WERI-Rb-1 (cell line): Measurements from ENCODE around the gene LMNTD2.

Source experiments
- DNase-seq: peaks from one replicate; pipeline ENCODE4 v3.0.0-alpha.2; 2020
- H3K27ac ChIP-seq: fragments of 250-450 bp; sonication (Bioruptor Pico); 2 replicates; pipeline ENCODE4 v1.5.1; 2020; ENCODE audit warnings: mild to moderate bottlenecking, moderate library complexity
- H3K27me3 ChIP-seq: fragments of 250-450 bp; sonication (Bioruptor Pico); 2 replicates; pipeline ENCODE4 v1.5.1; 2021; ENCODE audit warnings: mild to moderate bottlenecking, low read depth, moderate library complexity; ENCODE audit not compliant: insufficient read depth, severe bottlenecking
- H3K36me3 ChIP-seq: fragments of 250-450 bp; sonication (Bioruptor Pico); 2 replicates; pipeline ENCODE4 v1.5.1; 2020; ENCODE audit warnings: mild to moderate bottlenecking, moderate library complexity
- H3K4me3 ChIP-seq: 2 replicates; pipeline ENCODE4 v1.5.1; 2011; ENCODE audit warnings: low read depth, mild to moderate bottlenecking, control low read depth, low read length
- H3K9me3 ChIP-seq: fragments of 250-450 bp; sonication (Bioruptor Pico); 2 replicates; pipeline ENCODE4 v1.5.1; 2021; ENCODE audit warnings: mild to moderate bottlenecking, moderate library complexity; ENCODE audit not compliant: severe bottlenecking
- TF ChIP-seq, protein P1 (sequence below): IDR thresholded peaks from 2 replicates; pipeline ENCODE4 v1.5.1; 2011; ENCODE audit warnings: low read depth, mild to moderate bottlenecking, control low read depth, inconsistent platforms, low read length

Gene LMNTD2

DNA sequence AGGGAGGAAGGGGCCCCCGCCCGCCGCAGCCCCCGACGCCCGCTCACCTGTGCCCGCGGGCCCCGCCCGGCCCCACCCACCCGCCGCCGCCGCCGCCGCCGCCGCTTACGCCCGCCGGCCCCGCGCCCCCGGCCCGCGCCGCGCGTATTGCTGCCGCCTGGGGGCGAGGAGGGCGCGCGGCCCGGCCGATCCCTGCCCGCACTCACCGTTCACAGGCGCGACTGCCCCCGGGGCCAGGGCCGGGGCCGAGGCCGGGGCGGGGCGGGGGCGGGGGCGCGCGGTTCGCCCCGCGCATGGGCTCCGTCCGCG lies 25.4 kb downstream of the LMNTD2 start:
- Histone ChIP-seq H3K4me3 (peak overlapping the region; percentile 91), H3K27me3 (no peaks in the 10 kb centered on the region), H3K27ac (no peak overlapping the region; the same call in 1 of the 2 replicates), H3K36me3 (peaks cover 32% of the 10 kb centered on the region), H3K9me3 (peaks cover 2% of the 10 kb centered on the region)
- TF ChIP-seq, protein P1, sequence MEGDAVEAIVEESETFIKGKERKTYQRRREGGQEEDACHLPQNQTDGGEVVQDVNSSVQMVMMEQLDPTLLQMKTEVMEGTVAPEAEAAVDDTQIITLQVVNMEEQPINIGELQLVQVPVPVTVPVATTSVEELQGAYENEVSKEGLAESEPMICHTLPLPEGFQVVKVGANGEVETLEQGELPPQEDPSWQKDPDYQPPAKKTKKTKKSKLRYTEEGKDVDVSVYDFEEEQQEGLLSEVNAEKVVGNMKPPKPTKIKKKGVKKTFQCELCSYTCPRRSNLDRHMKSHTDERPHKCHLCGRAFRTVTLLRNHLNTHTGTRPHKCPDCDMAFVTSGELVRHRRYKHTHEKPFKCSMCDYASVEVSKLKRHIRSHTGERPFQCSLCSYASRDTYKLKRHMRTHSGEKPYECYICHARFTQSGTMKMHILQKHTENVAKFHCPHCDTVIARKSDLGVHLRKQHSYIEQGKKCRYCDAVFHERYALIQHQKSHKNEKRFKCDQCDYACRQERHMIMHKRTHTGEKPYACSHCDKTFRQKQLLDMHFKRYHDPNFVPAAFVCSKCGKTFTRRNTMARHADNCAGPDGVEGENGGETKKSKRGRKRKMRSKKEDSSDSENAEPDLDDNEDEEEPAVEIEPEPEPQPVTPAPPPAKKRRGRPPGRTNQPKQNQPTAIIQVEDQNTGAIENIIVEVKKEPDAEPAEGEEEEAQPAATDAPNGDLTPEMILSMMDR = 0 out of 2 replicates have a peak, but pooled peaks have one; percentile 7
- no peak for DNase-seq

DNA sequence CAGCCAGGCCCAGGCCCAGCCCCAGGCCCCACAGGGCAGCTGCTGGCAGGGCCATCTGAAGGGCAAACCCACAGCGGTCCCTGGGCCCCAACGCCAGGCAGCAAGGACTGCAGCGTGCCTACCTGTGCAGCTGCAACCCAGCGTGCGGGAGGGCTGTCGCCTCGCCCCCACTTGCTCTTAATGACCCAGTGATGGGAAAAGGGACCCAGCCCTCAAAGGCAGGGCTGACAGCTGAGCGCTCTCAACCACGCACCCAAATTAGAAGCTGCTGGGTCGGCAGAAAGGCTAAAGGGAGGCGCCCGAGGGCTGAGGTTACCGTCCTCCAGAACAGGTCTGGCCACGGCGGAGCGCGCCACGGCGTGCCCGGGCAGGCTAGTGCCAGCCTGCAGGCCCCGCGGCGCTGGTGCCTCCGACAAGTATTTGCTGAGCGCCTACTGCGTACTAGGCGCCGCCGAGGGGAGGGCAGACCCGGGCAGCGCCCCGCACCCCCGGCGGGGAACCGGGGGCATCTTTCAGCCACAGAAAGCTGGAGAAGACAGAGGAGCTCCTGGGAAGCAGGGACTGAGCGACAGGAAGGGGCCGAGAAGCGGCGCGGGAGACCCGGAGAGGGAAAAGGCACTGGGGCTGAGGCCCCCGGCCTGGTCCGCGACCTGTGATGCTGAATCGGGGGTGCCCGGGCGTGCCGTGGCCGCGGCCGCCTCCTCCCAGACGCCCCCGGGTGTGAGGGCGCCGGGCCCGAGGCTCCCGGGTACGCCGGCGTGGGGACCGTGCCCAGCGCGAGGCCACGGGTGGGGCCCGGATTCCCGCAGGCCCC lies 25.9 kb downstream of the LMNTD2 start:
- Histone ChIP-seq H3K9me3 (peaks cover 2% of the 10 kb centered on the region), H3K4me3 (peak overlapping the region; percentile 91), H3K27ac (peak overlapping the region; percentile 70), H3K27me3 (no peaks in the 10 kb centered on the region), H3K36me3 (peaks cover 32% of the 10 kb centered on the region)
- DNase-seq = peak; percentile 16
- TF ChIP-seq, protein P1 = no peak

DNA sequence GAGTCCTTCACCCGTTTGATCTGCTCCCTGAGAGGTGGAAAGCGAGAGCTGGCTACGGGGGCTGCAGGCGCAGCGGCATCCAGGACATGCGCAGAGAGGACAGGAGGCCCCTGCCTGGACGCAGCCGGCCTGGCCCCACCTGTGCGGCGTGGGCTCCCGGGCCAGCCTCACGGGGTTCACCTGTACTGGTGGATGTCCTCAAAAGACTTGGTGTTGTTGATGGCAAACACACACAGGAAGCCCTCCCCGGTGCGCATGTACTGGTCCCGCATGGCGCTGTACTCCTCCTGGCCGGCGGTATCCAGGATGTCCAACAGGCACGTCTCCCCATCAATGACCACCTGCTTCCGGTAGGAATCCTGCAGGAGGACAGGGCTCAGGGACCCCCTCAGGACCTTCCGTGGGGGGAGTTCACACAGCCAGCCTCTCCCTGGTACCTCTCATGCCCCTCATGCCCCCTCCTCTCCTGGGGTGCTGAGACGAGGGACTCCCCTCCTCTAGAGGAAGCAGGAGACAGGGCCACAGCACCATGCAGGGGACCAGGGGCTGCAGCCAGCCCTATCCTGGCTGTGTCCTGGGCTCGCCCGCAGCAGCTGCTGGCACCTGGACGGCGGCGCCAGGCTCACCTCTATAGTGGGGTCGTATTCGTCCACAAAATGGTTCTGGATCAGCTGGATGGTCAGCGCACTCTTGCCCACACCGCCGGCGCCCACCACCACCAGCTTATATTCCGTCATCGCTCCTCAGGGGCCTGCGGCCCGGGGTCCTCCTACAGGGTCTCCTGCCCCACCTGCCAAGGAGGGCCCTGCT lies 26.7 kb downstream of the LMNTD2 start:
- H3K36me3 ChIP-seq = peaks cover 32% of the 10 kb centered on the region
- peaks cover 2% of the 10 kb centered on the region for H3K9me3 ChIP-seq
- TF ChIP-seq, protein P1 = no peak
- no peak overlapping the region for H3K27ac ChIP-seq
- DNase-seq = no peak
- H3K4me3 ChIP-seq = peak overlapping the region; percentile 91
- no peaks in the 10 kb centered on the region for H3K27me3 ChIP-seq

DNA sequence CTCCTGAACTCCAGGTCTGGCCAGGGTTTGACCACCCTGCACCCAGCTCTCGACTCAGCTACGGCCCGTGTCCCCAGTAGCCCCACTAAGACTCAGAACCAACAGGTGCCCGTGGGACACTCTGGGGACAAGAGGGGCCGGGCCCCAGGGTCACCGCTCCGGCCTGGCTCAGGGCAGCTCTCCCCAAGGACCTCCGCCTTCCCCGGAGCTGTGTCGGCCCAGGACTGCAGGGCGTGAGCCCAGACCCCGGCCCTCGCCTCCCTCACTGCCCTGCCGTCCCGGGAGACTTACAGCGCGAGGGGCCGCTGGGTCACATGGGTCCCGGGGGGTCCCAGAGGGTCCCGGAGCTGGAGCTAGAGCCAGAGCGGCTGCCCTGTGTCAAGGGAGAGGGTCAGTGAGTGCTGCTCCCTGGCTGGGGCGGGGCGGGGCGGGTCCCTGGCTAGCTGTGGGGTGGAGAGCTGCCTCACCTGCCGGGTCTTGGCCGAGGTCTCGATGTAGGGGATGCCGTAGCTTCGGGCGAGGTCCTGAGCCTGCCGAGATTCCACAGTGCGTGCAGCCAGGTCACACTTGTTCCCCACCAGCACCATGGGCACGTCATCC lies 27.5 kb downstream of the LMNTD2 start:
- DNase-seq = no peak
- Histone ChIP-seq H3K4me3 (no peak overlapping the region), H3K27me3 (no peaks in the 10 kb centered on the region), H3K36me3 (peaks cover 32% of the 10 kb centered on the region), H3K9me3 (peaks cover 2% of the 10 kb centered on the region), H3K27ac (no peak overlapping the region)
- TF ChIP-seq, protein P1 = no peak

DNA sequence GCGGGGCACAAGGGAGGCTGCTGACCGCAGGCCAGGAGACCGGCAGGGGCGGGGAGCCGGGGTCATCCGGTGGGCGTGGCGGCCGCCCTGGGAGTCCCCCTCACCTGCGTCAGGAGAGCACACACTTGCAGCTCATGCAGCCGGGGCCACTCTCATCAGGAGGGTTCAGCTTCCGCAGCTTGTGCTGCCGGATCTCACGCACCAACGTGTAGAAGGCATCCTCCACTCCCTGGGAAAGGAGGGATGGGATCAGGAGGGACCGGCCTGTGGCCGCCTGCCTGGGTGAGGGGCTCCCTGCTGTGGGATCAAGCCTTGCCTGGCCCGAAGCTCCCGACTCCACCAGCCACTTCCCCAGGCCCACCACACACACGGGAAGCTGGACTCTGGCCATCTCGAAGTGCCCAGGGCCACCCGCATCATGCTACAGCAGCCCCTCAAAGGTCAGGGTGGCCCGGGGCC lies 28.0 kb downstream of the LMNTD2 start:
- peaks cover 2% of the 10 kb centered on the region for H3K9me3 ChIP-seq
- no peak overlapping the region for H3K27ac ChIP-seq
- peaks cover 32% of the 10 kb centered on the region for H3K36me3 ChIP-seq
- no peaks in the 10 kb centered on the region for H3K27me3 ChIP-seq
- H3K4me3 ChIP-seq = no peak overlapping the region
- TF ChIP-seq, protein P1 = no peak
- DNase-seq = no peak
